H9 (cell line): Measurements from ENCODE around the gene PODXL2. TPM values are rescaled to one million over a fixed set of nuclear protein-coding genes. Genes with fewer than 3 reads are reported as not detected.

Experiments used
- DNase-seq: peaks from one replicate; pipeline ENCODE4 v3.0.0-alpha.2; 2017
- H2AFZ ChIP-seq: one replicate; pipeline ENCODE4 v1.6.1; 2013; ENCODE audit warnings: mild to moderate bottlenecking, low read length, control low read depth, moderate library complexity
- H2AK5ac ChIP-seq: 2 replicates; pipeline ENCODE4 v1.6.1; 2013; ENCODE audit warnings: low read length, control low read depth, mixed read lengths; ENCODE audit not compliant: insufficient read length
- H2BK120ac ChIP-seq: one replicate; pipeline ENCODE4 v1.6.1; 2013; ENCODE audit warnings: low read depth, mild to moderate bottlenecking, low read length, control low read depth, inconsistent platforms; ENCODE audit not compliant: poor library complexity, severe bottlenecking
- H2BK12ac ChIP-seq: 2 replicates; pipeline ENCODE4 v1.6.1; 2013; ENCODE audit warnings: low read length, control low read depth, mixed read lengths, low read depth; ENCODE audit not compliant: insufficient read length
- H2BK15ac ChIP-seq: 2 replicates; pipeline ENCODE4 v1.6.1; 2013; ENCODE audit warnings: low read depth, low read length, control low read depth
- H2BK20ac ChIP-seq: one replicate; pipeline ENCODE4 v1.6.1; 2013; ENCODE audit warnings: low read depth, mild to moderate bottlenecking, low read length, control low read depth, inconsistent platforms; ENCODE audit not compliant: poor library complexity, severe bottlenecking
- H2BK5ac ChIP-seq: 2 replicates; pipeline ENCODE4 v1.6.1; 2013; ENCODE audit warnings: low read length, control low read depth, mixed read lengths; ENCODE audit not compliant: insufficient read length
- H3K14ac ChIP-seq: 2 replicates; pipeline ENCODE4 v1.6.1; 2013; ENCODE audit warnings: low read length, control low read depth; ENCODE audit not compliant: insufficient read depth
- H3K18ac ChIP-seq: 2 replicates; pipeline ENCODE4 v1.6.1; 2013; ENCODE audit warnings: low read depth, mild to moderate bottlenecking, mixed read lengths, low read length, control low read depth; ENCODE audit not compliant: insufficient read length
- H3K23ac ChIP-seq: 2 replicates; pipeline ENCODE4 v1.6.1; 2013; ENCODE audit warnings: low read length, control low read depth, mixed read lengths, low read depth; ENCODE audit not compliant: insufficient read length
- H3K23me2 ChIP-seq: 2 replicates; pipeline ENCODE4 v1.6.1; 2013; ENCODE audit warnings: low read depth, mild to moderate bottlenecking, mixed read lengths, low read length, control low read depth; ENCODE audit not compliant: insufficient read length, poor library complexity, severe bottlenecking
- H3K27ac ChIP-seq: 2 replicates; pipeline ENCODE4 v1.5.1; 2013; ENCODE audit warnings: low read length, control low read depth, mixed read lengths, low read depth; ENCODE audit not compliant: insufficient read length
- H3K27me3 ChIP-seq: 2 replicates; pipeline ENCODE4 v1.6.1; 2013; ENCODE audit warnings: low read length, control low read depth, inconsistent platforms; ENCODE audit not compliant: insufficient read depth
- H3K4ac ChIP-seq: 2 replicates; pipeline ENCODE4 v1.6.1; 2013; ENCODE audit warnings: low read depth, mild to moderate bottlenecking, control low read depth, inconsistent platforms, low read length, moderate library complexity
- H3K4me1 ChIP-seq: 2 replicates; pipeline ENCODE4 v1.6.1; 2013; ENCODE audit warnings: low read length, control low read depth, inconsistent platforms; ENCODE audit not compliant: insufficient read depth
- H3K4me2 ChIP-seq: 2 replicates; pipeline ENCODE4 v1.6.1; 2013; ENCODE audit warnings: low read length, control low read depth, mixed read lengths; ENCODE audit not compliant: insufficient read length, insufficient read depth
- H3K56ac ChIP-seq: 2 replicates; pipeline ENCODE4 v1.6.1; 2013; ENCODE audit warnings: low read depth, mild to moderate bottlenecking, mixed read lengths, low read length, control low read depth; ENCODE audit not compliant: insufficient read length
- H3K79me1 ChIP-seq: 2 replicates; pipeline ENCODE4 v1.6.1; 2013; ENCODE audit warnings: low read depth, mild to moderate bottlenecking, moderate library complexity, low read length, control low read depth, inconsistent platforms; ENCODE audit not compliant: insufficient read depth, poor library complexity, severe bottlenecking
- H3K79me2 ChIP-seq: 2 replicates; pipeline ENCODE4 v1.6.1; 2013; ENCODE audit warnings: low read length, control low read depth, inconsistent platforms; ENCODE audit not compliant: insufficient read depth
- H3K9ac ChIP-seq: 2 replicates; pipeline ENCODE4 v1.6.1; 2013; ENCODE audit warnings: low read length, control low read depth, mixed read lengths; ENCODE audit not compliant: insufficient read length; ENCODE audit errors: extremely low read depth
- H3K9me3 ChIP-seq: one replicate; pipeline ENCODE4 v1.6.1; 2013; ENCODE audit warnings: low read depth, low read length, inconsistent platforms; ENCODE audit not compliant: control insufficient read depth
- H3T11ph ChIP-seq: one replicate; pipeline ENCODE4 v1.6.1; 2013; ENCODE audit warnings: mild to moderate bottlenecking, low read length, control low read depth, inconsistent platforms
- H4K20me1 ChIP-seq: one replicate; pipeline ENCODE4 v1.6.1; 2013; ENCODE audit not compliant: control insufficient read depth, insufficient read length, insufficient read depth
- H4K5ac ChIP-seq: 2 replicates; pipeline ENCODE4 v1.6.1; 2013; ENCODE audit warnings: low read depth, mild to moderate bottlenecking, mixed read lengths, low read length, control low read depth; ENCODE audit not compliant: insufficient read length
- H4K8ac ChIP-seq: replicated peaks from 2 replicates; pipeline ENCODE4 v1.6.1; 2013; ENCODE audit warnings: low read length, control low read depth, mixed read lengths, low read depth; ENCODE audit not compliant: insufficient read length
- H4K91ac ChIP-seq: 2 replicates; pipeline ENCODE4 v1.6.1; 2013; ENCODE audit warnings: low read depth, mild to moderate bottlenecking, moderate library complexity, mixed read lengths, low read length, control low read depth; ENCODE audit not compliant: insufficient read length
- H3K27ac Mint-ChIP-seq, 3 experiments: 2 replicates in 2 of 3; 3 replicates in 1 of 3; pipeline ENCODE4 v1.8.0; 2020 to 2021; ENCODE audit warnings: mixed read lengths in 3 of 3, mild to moderate bottlenecking in 1 of 3, moderate library complexity in 1 of 3
- H3K27me3 Mint-ChIP-seq: 2 replicates; pipeline ENCODE4 v1.8.0; 2021; ENCODE audit warnings: low read depth, mild to moderate bottlenecking, moderate library complexity, mixed read lengths
- H3K36me3 Mint-ChIP-seq, 3 experiments: 2 replicates in 2 of 3; 3 replicates in 1 of 3; pipeline ENCODE4 v1.8.0; 2020 to 2021; ENCODE audit warnings: low read depth in 3 of 3, mixed read lengths in 3 of 3; ENCODE audit not compliant: insufficient read depth in 1 of 3
- H3K4me1 Mint-ChIP-seq, 2 experiments: 2 replicates each; pipeline ENCODE4 v1.8.0; 2020; ENCODE audit warnings: mixed read lengths in 2 of 2
- H3K4me3 Mint-ChIP-seq, 2 experiments: 2 replicates in 1 of 2; 3 replicates in 1 of 2; pipeline ENCODE4 v1.8.0; 2020 to 2021; ENCODE audit warnings: mild to moderate bottlenecking in 2 of 2, mixed read lengths in 2 of 2, moderate library complexity in 1 of 2
- H3K9me3 Mint-ChIP-seq, 2 experiments: 2 replicates in 1 of 2; 3 replicates in 1 of 2; pipeline ENCODE4 v1.8.0; 2020; ENCODE audit warnings: mild to moderate bottlenecking in 2 of 2, mixed read lengths in 2 of 2, moderate library complexity in 1 of 2
- CTCF ChIP-seq: fragments of 200-600 bp; sonication (generic); conservative IDR thresholded peaks from 3 replicates; pipeline ENCODE4 v1.8.0; 2021; ENCODE audit warnings: antibody characterized with exemption, mild to moderate bottlenecking
- total RNA-seq: library from RNA; stranded (reverse); gene quantifications from 2 replicates; pipeline ENCODE4 v1.2.1, GENCODE V29; 2021

Gene PODXL2
- total RNA-seq, 1 experiment from 2014 or later = 24.6 TPM

GRCh38 chr3:127613406-127613805, 15.6 kb upstream of the PODXL2 start:
- no peak for TF ChIP-seq CTCF
- no peak overlapping the region for H3T11ph ChIP-seq

More at GRCh38 chr3:127613406-127613805, 15.6 kb upstream of the PODXL2 start:
- H2AFZ ChIP-seq = no peak overlapping the region
- Mint-ChIP-seq H3K27me3 (no peaks in the 10 kb centered on the region), H3K27ac (no peak overlapping the region), H3K36me3 (peaks cover 80 to 98% (median 97%) of the 10 kb centered on the region in 3 experiments; a peak in 6 of 7 replicates), H3K4me1 (0 out of 4 replicates have a peak, but pooled peaks cover 2 to 5% of the 10 kb centered on the region in 2 experiments), H3K4me3 (no peak overlapping the region), H3K9me3 (no peaks in the 10 kb centered on the region)
- H4K5ac ChIP-seq = no peak overlapping the region
- H2BK20ac ChIP-seq = no peak overlapping the region
- H3K9ac ChIP-seq = no peak overlapping the region
- H3K56ac ChIP-seq = no peak overlapping the region
- no peak overlapping the region for H3K4ac ChIP-seq
- H3K23me2 ChIP-seq = no peaks in the 10 kb centered on the region
- H2BK15ac ChIP-seq = no peak overlapping the region
- no peaks in the 10 kb centered on the region for H3K4me1 ChIP-seq
- no peak overlapping the region for H4K91ac ChIP-seq
- no peak overlapping the region for H2BK5ac ChIP-seq
- H2BK12ac ChIP-seq = no peak overlapping the region
- no peaks in the 10 kb centered on the region for H4K20me1 ChIP-seq
- H3K79me2 ChIP-seq = no peaks in the 10 kb centered on the region
- no peak for DNase-seq
- H3K9me3 ChIP-seq = no peaks in the 10 kb centered on the region
- H3K27me3 ChIP-seq = no peaks in the 10 kb centered on the region
- no peak overlapping the region for H3K27ac ChIP-seq
- H3K18ac ChIP-seq = no peak overlapping the region
- H3K23ac ChIP-seq = no peak overlapping the region
- H4K8ac ChIP-seq = no peak overlapping the region
- H2BK120ac ChIP-seq = no peak overlapping the region
- H3K4me2 ChIP-seq = no peak overlapping the region
- H3K79me1 ChIP-seq = peaks cover 5% of the 10 kb centered on the region
- H2AK5ac ChIP-seq = no peak overlapping the region
- no peak overlapping the region for H3K14ac ChIP-seq
